HG02571 (cell line): ENCODE data around the gene ANAPC4.

ENCODE experiments used
- ATAC-seq: cut with Tn5 transposase; IDR thresholded peaks from one replicate; pipeline ENCODE4 v1.9.1; 2021; ENCODE audit warnings: mild to moderate bottlenecking, moderate library complexity; ENCODE audit not compliant: unreplicated experiment

ANAPC4 gene

DNA sequence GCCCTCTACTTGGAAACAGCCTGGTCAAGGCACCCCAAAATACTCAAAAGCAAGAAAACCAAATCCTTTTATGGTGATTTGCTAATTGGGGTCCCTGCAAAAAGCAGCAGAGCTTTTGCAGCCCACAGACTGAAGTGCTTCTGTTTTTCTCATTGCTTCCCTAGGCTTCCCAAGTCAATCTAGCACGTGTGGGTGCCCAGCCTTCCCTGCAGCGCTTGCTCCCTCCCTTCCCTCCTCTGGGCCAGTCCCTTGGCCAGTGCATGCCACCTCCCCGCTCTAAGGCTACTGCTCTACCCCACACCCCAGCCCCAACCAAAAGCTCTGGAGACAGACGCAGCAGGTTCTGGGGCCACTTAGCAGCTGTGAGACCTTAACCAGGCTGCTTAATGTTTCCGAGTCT is 53.6 kb downstream of the ANAPC4 start:
- ATAC-seq = no peak

DNA sequence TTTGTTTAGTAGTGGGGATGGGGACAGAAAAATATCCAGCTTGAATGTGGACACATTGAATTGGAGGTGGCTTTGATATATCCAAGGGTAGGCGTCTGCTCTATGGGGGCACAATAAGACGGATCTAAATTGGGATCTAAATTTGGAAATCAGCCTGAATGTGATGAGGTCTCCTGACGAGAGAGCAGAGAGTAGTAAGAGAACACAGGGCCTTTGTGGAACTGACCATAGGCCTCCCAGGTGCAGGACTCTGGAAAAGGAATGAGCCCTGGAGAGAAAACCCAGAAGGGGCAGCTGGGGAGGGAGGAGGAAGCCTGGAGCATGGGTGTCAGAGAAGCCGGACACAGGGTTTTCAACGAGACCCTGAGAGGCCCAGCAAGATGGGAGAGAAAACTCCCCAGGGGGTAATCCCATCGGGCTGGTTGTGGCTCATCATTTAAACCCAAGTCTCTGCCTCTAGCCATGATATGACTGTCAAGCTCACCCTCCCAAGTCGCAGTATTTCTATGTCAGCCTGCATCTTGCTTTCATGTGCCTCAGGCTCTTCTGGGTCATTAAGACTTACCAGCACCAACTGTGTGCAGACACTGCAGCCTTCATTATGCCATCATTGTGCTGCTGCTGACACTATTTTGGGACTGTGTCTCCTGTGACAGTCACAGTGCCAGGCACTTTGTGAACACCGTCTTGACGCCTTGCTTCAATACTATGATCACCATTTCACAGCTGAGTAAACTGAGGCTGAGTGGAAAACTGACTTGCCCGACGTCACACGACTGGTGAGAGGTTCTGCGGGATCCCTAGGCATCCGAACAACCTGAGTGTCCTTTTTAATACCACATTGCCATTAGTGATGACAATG is 57.1 kb downstream of the ANAPC4 start:
- ATAC-seq = no peak

DNA sequence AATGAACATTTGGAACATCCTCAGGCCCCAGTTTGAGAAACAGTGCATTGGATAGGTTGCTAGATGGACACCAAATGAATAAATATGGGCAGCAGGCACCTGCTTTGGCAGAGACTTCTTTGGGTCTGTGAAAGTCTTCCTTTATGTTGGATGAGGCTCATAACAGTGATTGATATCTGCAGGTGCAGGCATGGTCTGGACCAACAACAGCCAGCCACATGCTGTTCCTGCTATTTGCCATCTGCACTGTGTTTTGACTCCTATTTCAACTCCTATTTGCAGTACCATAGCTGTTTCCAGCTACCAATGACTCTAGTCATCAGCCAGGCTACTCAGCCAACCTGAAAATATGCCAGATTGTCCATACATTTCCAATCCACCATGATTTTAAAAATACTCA is 60.9 kb downstream of the ANAPC4 start:
- no peak for ATAC-seq

DNA sequence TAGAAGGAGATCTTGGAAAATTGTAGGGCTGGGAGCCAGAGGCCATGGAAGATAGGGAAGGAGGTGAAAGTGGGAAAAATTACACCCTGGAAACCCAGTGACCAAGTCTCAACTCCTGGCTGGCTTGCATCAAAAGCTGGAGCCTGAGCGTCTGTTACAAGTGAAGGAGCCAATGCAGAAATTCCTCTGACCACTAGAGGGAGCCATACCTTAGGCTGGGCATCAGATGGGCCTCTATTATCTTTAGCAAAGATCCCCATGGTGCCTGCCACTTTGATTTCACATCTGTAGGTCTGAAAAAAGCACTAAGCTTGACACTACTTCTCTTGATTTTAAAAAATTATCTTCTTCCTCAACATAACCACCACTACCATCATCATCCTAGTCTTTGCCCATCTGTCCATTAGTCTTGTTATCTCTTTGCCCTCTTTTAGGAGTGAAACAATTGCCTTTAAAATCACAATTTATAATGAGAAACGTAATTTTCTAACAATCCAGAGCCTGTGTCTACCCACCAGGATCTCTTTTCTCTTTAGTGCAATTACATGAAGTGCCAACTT is 62.9 kb downstream of the ANAPC4 start:
- no peak for ATAC-seq

GRCh38 chr4:25440478-25441030 is 63.5 kb downstream of the ANAPC4 start:
- no peak for ATAC-seq

DNA sequence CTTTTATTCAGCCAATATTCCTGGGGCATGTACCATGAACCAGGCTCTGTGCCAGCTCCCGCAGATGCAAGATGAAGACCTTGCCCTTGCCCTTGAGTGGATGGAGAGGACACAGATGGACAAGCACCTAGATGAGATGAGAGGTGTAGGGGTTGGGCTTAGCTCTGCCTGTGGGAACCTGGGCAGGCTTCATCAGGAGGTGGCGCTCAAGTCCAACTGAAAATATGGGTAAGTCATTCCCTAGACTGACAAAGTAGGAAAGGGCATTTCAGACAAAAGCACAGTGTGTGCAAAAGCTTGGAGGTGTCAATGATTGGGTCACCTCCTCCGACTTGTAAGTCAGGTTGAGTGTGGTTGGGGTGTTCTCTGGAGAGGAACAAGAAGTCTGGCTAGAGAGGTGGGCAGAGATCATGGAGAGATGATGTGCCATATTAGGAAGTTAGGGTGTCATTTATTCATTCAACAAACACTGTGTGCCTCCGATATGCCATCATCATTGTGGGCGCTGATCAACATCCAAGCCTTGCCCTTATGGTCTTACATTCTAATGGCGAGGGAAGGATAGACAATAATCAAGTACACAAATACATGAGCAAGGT is 64.6 kb downstream of the ANAPC4 start:
- ATAC-seq = no peak

GRCh38 chr4:25442863-25443307 is 65.8 kb downstream of the ANAPC4 start:
- no peak for ATAC-seq

DNA sequence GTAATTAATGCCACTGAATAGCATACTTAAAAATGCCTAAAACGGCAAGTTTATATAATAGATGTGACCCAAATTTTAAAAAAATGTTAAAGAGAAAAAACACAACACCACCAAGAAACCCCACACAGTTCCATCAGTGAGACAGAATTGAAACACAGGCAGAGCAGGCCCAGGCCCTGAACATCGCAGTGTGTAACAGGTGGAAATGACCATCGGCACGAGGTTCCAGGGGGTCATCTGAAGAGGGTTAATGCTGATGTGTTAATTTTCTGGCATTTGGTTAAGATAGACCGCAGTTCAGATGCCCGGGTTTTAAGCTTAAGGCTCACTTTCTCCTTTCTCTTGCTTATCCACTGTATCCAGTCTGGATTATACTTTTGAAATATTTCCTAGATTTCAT is 66.8 kb downstream of the ANAPC4 start:
- no peak for ATAC-seq

DNA sequence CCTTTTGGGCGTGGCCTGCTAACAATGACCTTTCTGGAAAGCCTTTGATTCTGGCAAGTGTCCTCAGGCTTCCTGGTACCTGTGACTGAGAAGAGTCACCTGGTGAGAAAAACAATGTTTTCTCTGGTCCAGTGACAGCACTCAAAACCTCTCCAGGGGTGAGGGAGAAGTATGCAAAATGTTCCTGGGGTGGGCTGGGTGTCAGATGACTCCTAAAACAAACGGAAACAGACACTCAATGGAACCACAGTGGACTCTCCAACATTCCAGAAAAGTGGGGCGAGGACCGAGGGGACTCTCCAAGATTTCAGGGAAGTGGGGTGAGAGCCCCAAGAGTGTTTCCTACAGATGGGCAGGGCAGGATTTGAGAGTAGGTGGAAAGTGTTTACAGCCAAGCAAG is 69.5 kb downstream of the ANAPC4 start:
- ATAC-seq = no peak

GRCh38 chr4:25448379-25449109 is 71.5 kb downstream of the ANAPC4 start:
- ATAC-seq = no peak

- ATAC-seq = no peak
Measured at GRCh38 chr4:25449270-25449669, 72.2 kb downstream of the ANAPC4 start.

GRCh38 chr4:25449688-25450087 is 72.6 kb downstream of the ANAPC4 start:
- ATAC-seq = no peak

DNA sequence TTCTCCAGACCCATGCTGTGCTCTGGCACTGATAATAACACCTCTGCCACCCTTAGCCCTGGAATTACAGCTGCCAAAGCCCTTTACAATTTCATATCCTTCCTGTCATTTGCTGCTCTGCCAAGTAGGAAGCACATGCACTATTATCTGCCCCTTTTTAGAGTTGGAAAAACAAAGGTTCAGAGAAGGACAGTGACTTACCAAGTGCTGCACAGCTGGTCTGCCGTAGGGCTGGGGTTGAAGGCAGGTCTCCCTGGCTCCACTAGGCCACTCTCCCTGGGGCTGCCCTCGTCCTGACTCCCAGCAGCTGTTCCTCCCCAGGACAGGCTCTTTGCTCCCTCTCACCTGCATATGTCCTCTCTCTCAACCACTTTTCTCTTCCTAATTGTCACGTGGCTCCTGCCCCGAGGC is 73.4 kb downstream of the ANAPC4 start:
- ATAC-seq = no peak

- ATAC-seq = no peak
Measured at GRCh38 chr4:25451676-25452075, 74.6 kb downstream of the ANAPC4 start.

DNA sequence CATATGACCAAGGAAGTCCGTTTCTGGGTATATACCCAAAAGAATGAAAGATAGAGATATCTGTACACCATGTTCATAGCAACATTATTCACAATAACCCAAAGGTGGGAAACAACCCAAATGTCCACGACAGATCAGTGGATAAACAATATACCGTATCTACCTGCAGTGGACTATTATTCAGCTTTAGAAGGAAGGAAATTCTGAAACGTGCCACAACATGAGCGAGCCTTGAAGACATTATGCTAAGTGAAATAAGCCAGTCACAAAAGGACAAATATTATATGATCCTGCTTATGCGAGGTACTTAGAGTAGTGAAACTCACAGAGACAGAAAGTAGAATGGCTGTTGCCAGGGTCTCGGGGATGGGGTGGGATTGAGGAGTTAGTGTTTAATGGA is 75.0 kb downstream of the ANAPC4 start:
- no peak for ATAC-seq

DNA sequence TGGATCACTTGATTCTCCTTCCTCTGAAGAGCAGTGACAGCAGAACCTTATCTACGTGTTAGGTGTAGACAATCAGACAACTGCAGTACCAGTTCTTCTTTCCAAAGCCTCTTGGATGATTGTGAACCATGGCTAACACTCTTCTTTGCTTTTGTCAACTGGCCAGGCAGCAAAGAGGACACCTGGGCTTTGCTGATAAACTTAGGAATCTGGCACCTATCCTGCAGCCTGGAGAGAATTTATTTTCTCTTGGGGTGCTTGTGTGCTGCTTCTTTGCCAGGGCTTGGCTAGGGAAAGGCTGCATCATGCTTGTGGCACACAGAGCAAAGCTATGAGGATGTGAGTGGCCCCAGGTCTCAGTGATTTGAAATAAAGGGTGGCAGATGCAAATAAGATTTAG is 77.4 kb downstream of the ANAPC4 start:
- no peak for ATAC-seq

DNA sequence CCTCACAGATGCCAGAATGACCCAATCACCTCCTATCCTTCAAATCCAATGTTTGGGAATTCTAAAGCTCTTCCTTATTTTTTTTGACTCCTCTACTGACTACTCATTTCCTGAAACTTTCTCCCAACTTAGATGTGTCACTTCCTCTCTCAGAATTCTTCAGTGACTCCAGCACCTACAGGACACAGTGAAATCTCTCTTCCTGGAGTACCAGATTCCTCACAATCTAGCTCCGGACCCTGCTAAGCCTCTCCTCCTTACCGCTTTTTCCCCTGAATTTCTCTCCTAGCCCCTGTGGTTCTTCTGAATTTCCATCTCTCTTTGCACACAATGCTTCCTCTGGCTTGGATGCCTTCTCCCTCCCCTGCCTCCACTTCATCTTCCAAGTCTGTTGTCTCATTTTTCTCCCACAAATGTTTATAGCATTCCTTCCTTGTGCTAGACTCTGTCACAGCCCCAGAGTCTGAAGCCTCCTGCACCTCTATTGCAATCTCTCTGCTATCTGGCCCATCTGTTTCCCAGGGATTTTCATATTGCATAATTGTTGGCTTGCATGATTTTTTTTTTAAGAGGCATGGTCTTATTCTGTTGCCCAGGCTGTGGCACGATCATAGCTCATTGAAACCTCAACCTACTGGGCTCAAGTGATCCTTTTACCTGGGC is 80.1 kb downstream of the ANAPC4 start:
- no peak for ATAC-seq

DNA sequence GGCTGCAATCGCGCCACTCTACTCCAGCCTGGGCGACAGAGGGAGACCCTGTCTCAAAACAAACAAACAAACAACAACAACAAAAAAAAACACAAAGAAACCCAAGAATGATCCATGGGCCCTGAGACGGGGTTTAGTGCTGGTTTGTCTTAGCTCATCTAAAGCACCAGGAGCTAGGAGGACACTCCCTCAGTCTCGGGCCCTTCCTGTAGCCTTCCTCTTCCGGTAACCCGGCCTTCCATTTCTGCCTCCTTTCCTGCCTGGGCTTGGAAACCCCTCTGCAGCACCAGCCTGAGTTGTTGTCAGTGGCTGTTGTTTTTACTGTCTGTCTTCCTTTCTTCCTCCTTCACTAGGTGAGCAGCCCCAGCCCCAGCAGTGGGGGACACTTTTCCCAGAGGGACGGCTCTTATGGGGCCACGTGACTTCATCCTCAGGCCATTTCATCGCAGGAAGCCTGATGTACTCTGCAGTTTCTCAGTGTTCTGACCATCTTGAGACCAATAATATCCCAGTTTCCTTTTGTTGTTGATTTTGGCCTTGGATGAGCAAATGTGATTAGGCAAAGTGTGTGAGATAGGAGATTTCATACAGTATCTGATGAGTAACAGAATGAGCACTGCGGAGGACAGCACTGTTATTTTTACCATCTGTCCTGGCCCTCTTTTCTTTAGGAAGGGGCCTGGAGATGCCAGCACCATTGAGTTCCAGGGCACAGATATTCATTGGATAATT is 90.1 kb downstream of the ANAPC4 start:
- ATAC-seq = no peak

GRCh38 chr4:25467843-25468242 is 90.8 kb downstream of the ANAPC4 start:
- ATAC-seq = no peak
